Measurements from ENCODE around the gene PHF19. TPM values are rescaled to one million over a fixed set of nuclear protein-coding genes. Genes with fewer than 3 reads are reported as not detected.

PHF19 gene
- total and polyA plus RNA-seq, 2 of the 8 experiments (the other 6 are each of a cell fraction or from before 2014, with no cell fraction given), result 28.2 to 31.8 TPM

DNA sequence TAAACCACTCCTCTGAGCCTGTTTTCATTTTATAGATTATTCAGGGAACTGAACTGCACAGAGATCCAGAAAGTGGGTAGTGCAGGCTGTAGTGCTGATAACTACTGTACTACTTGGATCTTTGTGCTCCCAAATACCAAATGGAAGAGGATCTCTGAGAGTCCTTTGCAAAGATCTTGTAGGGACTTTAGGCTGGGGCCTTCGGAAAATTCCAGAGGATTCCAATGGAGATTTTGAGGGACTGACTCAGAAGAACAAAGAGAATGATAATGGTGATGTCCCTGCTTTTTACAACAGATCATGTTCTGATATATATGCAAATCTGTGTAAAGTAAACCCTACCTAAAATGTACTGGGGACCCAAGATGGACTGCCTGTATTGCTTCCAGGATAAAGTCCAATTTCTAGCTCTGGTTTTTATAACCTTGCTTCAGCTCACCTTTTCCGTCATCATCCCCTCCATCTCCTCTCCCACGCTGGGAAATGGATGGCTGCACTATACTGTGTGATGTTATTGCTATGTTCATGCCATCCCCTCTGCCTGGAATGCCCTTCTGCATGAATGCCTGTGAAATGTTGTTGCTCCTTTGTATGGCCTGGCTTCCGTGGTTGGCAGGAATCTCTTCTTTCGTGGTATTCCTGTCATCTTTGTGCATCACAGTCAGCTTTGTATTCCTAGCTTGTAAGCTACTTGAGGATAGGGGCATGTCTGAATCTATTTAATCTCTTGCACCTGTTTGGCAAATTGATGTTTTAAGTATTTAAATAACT is 24.6 kb downstream of the PHF19 start:
- H3K18ac ChIP-seq (ENCODE audit: extremely low read depth, low read length), result peak overlapping the region; percentile 51; the same call in 1 of the 2 replicates
- H3K23ac ChIP-seq (ENCODE audit: insufficient read length), result no peak overlapping the region
- 70% methylated on average over 5 of the region's 5 CpGs; no CpG with 5 or more reads in 1 of the 2 experiments for WGBS, 2 experiments (ENCODE audit: extremely low coverage in 1 of 2, insufficient coverage in 1 of 2, insufficient read length in 1 of 2, insufficient replicate concordance in 2 of 2, low coverage in 1 of 2, low lambda C conversion rate in 2 of 2, missing lambda C conversion rate in 1 of 2)
- H2BK120ac ChIP-seq (replicated peaks; ENCODE audit: low read depth, low read length), result peak overlapping the region; percentile 14
- no peaks in the 10 kb centered on the region for H3K23me2 ChIP-seq (ENCODE audit: low read depth, low read length)
- peak overlapping the region; percentile 41; the same call in 1 of the 2 replicates for H2BK5ac ChIP-seq (ENCODE audit: low read depth, low read length)
- H4K8ac ChIP-seq (ENCODE audit: extremely low read depth, insufficient read depth, low read length), result no peak overlapping the region; the same call in 1 of the 2 replicates
- H2BK20ac ChIP-seq (ENCODE audit: low read length), result no peak overlapping the region
- H4K5ac ChIP-seq (ENCODE audit: insufficient read length, low read depth, low read length), result peak overlapping the region; percentile 28
- POLR2A ChIA-PET (ENCODE audit: partially characterized antibody), result interaction anchor here (0.5 to 11.0 kb wide), 11 partner anchors 8 to 138 kb away, joined by 3 to 61 read pairs (median 5); partner anchors contain the start of genes FBXW2, MEGF9 and PSMD5
- peak overlapping the region; percentile 20 to 42; a peak in 3 of 4 replicates for H3K4me2 ChIP-seq (ENCODE audit: insufficient read depth in 1 of 2, low read depth in 2 of 2, low read length in 2 of 2)
- no peak overlapping the region for H3K4ac ChIP-seq (replicated peaks; ENCODE audit: insufficient read length, low read depth, low read length)
- no peaks in the 10 kb centered on the region for H4K20me1 ChIP-seq (replicated peaks in 1 of 2; ENCODE audit: control insufficient read depth in 1 of 2, insufficient read depth in 2 of 2, low read length in 2 of 2)
- CTCF ChIA-PET (ENCODE audit: partially characterized antibody), result interaction anchor here (0.5 to 8.5 kb wide), 3 partner anchors 13 to 538 kb away, joined by 3 to 70 read pairs (median 3); no protein-coding TSS in a partner anchor
- H2BK15ac ChIP-seq (ENCODE audit: low read length), result no peak overlapping the region
- peaks cover 0 to 16% (median 13%) of the 10 kb centered on the region in 4 experiments; a peak in 6 of 7 replicates for H3K4me1 ChIP-seq (replicated peaks in 1 of 4; ENCODE audit: control insufficient read depth in 3 of 4, insufficient read depth in 4 of 4, low read length in 3 of 4)
- H3K79me2 ChIP-seq (ENCODE audit: control insufficient read depth in 1 of 2, insufficient read depth in 2 of 2, low read length in 2 of 2), result no peaks in the 10 kb centered on the region
- peak overlapping the region in 1 of 4 experiments; percentile 29; a peak in 1 of 7 replicates for H3K9ac ChIP-seq (replicated peaks in 1 of 4; ENCODE audit: extremely low read depth in 1 of 4, low read depth in 3 of 4, low read length in 3 of 4)
- no peak overlapping the region for H3K56ac ChIP-seq (replicated peaks; ENCODE audit: insufficient read length, low read depth, low read length)
- no peak for DNase-seq (ENCODE audit: low read depth in 1 of 2, low spot score in 2 of 2)
- no peak overlapping the region for H2AK5ac ChIP-seq (ENCODE audit: low read depth, low read length)
- H3K4me3 ChIP-seq (ENCODE audit: extremely low read depth in 1 of 4, insufficient read depth in 2 of 4, low read depth in 3 of 4, low read length in 4 of 4), result no peak overlapping the region; a peak in 1 of 8 replicates
- FAIRE-seq, result no peak
- H3K27me3 ChIP-seq (replicated peaks in 1 of 4; ENCODE audit: control insufficient read depth in 3 of 4, extremely low read depth in 1 of 4, insufficient read depth in 3 of 4, low read length in 3 of 4), result no peaks in the 10 kb centered on the region; a peak in 1 of 7 replicates
- H4K91ac ChIP-seq (replicated peaks; ENCODE audit: insufficient read length, low read length), result no peak overlapping the region
- H3K14ac ChIP-seq (ENCODE audit: insufficient read length), result no peak overlapping the region
- no peaks in the 10 kb centered on the region for H3K79me1 ChIP-seq (ENCODE audit: low read depth, low read length)
- no peaks in the 10 kb centered on the region for H3K9me3 ChIP-seq (ENCODE audit: insufficient read depth in 2 of 2, low read depth in 1 of 2, low read length in 1 of 2)
- peaks cover 0 to 8% (median 0%) of the 10 kb centered on the region in 4 experiments; a peak in 1 of 8 replicates for H3K36me3 ChIP-seq (ENCODE audit: control insufficient read depth in 2 of 4, insufficient read depth in 4 of 4, low read length in 3 of 4)
- peak overlapping the region; percentile 92 for H2BK12ac ChIP-seq (ENCODE audit: low read depth, low read length)
- no peak overlapping the region for H2AFZ ChIP-seq (ENCODE audit: low read length)
- H3K27ac ChIP-seq (ENCODE audit: low read depth, low read length), result peak overlapping the region; percentile 48
- TF ChIP-seq SP4 (IDR thresholded peaks at IDR 0.05; ENCODE audit: low read length) (no peak), NRF1 (IDR thresholded peaks at IDR 0.05; ENCODE audit: low read depth, low read length) (no peak), BACH1 (IDR thresholded peaks at IDR 0.05; ENCODE audit: low read length) (no peak), KDM4A (IDR thresholded peaks at IDR 0.05; ENCODE audit: low read depth, low read length, severe bottlenecking) (no peak), SIN3A (conservative IDR thresholded peaks at IDR 0.05 in 1 of 2, IDR thresholded peaks at IDR 0.05 in 1 of 2; ENCODE audit: low read depth in 1 of 2, low read length in 2 of 2) (no peak), KDM1A (IDR thresholded peaks at IDR 0.05; ENCODE audit: borderline replicate concordance, low read length) (no peak), CBX5 (IDR thresholded peaks at IDR 0.05; ENCODE audit: low read depth, low read length) (no peak), RBBP5 (IDR thresholded peaks at IDR 0.05; ENCODE audit: borderline replicate concordance, low read depth, low read length) (0 out of 2 replicates have a peak, but pooled peaks have one; percentile 47), E2F6 (IDR thresholded peaks at IDR 0.05) (no peak), HDAC6 (IDR thresholded peaks at IDR 0.05; ENCODE audit: low read depth, low read length) (no peak), POLR2A (IDR thresholded peaks at IDR 0.05; ENCODE audit: control extremely low read depth in 1 of 2, low read depth in 2 of 2, low read length in 2 of 2) (peak in 1 of 2 experiments; percentile 34; a peak in 1 of 3 replicates)
